ENCODE data around the gene EPHA1.
"Not testable (repeated sequence)": the region's sequence is repeated elsewhere in the genome, so short reads cannot be mapped to it uniquely, and the experiment has no call there.

The EPHA1 gene

GRCh38 chr7:143429770-143430698 is 21.4 kb upstream of the EPHA1 start:
- no peak for DNase-seq

- DNase-seq, result no peak
Observed at GRCh38 chr7:143426479-143427142, 18.0 kb upstream of the EPHA1 start.

GRCh38 chr7:143424476-143424875 is 15.8 kb upstream of the EPHA1 start:
- not testable (repeated sequence) for DNase-seq

GRCh38 chr7:143422033-143422432 is 13.4 kb upstream of the EPHA1 start:
- no peak for DNase-seq

GRCh38 chr7:143420624-143421023 is 12.0 kb upstream of the EPHA1 start:
- DNase-seq, result not testable (repeated sequence)

GRCh38 chr7:143419880-143420279 is 11.2 kb upstream of the EPHA1 start:
- no peak for DNase-seq

- DNase-seq, result no peak
Observed at GRCh38 chr7:143418681-143419458, 10.2 kb upstream of the EPHA1 start.

GRCh38 chr7:143417734-143418383 is 9.2 kb upstream of the EPHA1 start:
- DNase-seq, result no peak

- peak; percentile 58 for DNase-seq
Observed at GRCh38 chr7:143416565-143417149, 8.0 kb upstream of the EPHA1 start.

GRCh38 chr7:143415742-143416397 is 7.2 kb upstream of the EPHA1 start:
- no peak for DNase-seq

- not testable (repeated sequence) for DNase-seq
Observed at GRCh38 chr7:143415209-143415608, 6.6 kb upstream of the EPHA1 start.

GRCh38 chr7:143413123-143413522 is 4.5 kb upstream of the EPHA1 start:
- no peak for DNase-seq

GRCh38 chr7:143411976-143412708 is 3.5 kb upstream of the EPHA1 start:
- no peak for DNase-seq

- no peak for DNase-seq
Observed at GRCh38 chr7:143410521-143411004, 1.9 kb upstream of the EPHA1 start.

GRCh38 chr7:143408252-143408685 is 387 bp downstream of the EPHA1 start:
- no peak for DNase-seq

GRCh38 chr7:143407287-143408251 is 1.1 kb downstream of the EPHA1 start:
- DNase-seq, result no peak

GRCh38 chr7:143406002-143406357 is 2.7 kb downstream of the EPHA1 start:
- no peak for DNase-seq

GRCh38 chr7:143405173-143406001 is 3.3 kb downstream of the EPHA1 start:
- no peak for DNase-seq

- DNase-seq, result not testable (repeated sequence)
Observed at GRCh38 chr7:143402233-143402632, 6.4 kb downstream of the EPHA1 start.
